ENCODE data around the gene ZFC3H1.

ZFC3H1 gene

DNA sequence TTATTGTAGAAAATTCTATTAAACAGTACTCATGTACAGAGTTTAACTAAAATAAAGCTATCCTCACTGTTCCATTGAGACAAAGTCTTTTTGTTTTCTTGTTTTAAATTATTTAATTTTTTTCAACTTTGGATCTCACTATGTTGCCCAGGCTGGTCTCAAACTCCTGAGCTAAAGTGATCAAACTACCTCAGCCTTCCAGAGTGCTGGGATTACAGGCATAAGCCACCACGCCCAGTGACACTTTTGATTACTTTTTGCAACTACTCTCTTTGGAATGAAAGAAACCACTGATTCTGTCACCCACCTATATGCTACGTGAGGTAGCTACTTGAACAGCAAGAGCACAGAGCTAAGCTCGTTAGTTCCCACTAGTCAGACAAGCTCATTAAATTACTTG is 17.1 kb downstream of the ZFC3H1 start:
- no peak for ATAC-seq
- no peak for TF ChIP-seq ISL1 (CRISPR knock-in tag; IDR thresholded peaks at IDR 0.05)

DNA sequence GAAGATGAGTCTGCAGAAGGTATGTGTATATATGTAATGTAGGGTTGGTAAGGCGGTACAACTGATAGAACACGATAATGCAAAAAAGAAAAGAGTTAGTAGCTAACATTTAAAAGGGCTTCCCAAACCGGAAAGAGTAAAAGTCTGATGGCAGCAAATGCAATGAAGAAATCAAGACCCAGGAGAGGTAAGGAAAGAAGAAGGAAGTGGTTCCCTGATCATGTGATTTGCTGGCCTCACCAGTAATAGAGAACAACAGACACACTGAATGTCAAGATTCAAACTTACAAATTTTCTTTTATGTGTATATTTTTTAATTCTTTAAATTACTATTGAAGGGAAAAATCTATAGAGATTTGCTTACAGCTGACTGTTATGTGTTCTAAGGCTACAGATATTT is 18.4 kb downstream of the ZFC3H1 start:
- no peak for ATAC-seq

DNA sequence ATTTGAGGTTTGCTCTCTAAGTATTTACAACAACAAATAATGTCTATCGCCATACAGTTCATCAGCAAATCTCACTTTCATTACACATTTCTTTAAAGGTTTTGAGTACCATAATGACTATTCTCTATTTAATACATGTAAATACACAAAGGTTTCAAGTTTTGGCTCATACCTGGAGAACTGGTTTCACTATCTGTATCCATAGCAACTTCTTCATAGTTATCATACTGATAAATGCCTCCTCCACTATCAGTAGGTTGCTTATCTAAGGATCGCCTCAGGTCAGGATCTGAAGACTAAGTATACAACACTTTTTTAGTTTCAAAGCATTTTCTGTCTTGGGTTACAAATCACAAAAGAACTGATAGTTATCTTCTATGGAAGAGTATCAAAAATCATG is 21.4 kb downstream of the ZFC3H1 start:
- TF ChIP-seq BACH2 (CRISPR knock-in tag; IDR thresholded peaks at IDR 0.05; ENCODE audit: borderline replicate concordance), result no peak
- TF ChIP-seq RARB (CRISPR knock-in tag; IDR thresholded peaks at IDR 0.05), result no peak
- TF ChIP-seq TOX (CRISPR knock-in tag; IDR thresholded peaks at IDR 0.05; ENCODE audit: borderline replicate concordance), result no peak
- TF ChIP-seq ZFP3 (CRISPR knock-in tag; IDR thresholded peaks at IDR 0.05), result no peak
- TF ChIP-seq GLIS3 (CRISPR knock-in tag; IDR thresholded peaks at IDR 0.05), result no peak
- TF ChIP-seq ZNF565 (CRISPR knock-in tag; conservative IDR thresholded peaks at IDR 0.05; ENCODE audit: low read depth), result no peak
- TF ChIP-seq, protein P1, sequence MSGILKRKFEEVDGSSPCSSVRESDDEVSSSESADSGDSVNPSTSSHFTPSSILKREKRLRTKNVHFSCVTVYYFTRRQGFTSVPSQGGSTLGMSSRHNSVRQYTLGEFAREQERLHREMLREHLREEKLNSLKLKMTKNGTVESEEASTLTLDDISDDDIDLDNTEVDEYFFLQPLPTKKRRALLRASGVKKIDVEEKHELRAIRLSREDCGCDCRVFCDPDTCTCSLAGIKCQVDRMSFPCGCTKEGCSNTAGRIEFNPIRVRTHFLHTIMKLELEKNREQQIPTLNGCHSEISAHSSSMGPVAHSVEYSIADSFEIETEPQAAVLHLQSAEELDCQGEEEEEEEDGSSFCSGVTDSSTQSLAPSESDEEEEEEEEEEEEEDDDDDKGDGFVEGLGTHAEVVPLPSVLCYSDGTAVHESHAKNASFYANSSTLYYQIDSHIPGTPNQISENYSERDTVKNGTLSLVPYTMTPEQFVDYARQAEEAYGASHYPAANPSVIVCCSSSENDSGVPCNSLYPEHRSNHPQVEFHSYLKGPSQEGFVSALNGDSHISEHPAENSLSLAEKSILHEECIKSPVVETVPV (CRISPR knock-in tag; IDR thresholded peaks at IDR 0.05), result no peak
- TF ChIP-seq, protein P2, sequence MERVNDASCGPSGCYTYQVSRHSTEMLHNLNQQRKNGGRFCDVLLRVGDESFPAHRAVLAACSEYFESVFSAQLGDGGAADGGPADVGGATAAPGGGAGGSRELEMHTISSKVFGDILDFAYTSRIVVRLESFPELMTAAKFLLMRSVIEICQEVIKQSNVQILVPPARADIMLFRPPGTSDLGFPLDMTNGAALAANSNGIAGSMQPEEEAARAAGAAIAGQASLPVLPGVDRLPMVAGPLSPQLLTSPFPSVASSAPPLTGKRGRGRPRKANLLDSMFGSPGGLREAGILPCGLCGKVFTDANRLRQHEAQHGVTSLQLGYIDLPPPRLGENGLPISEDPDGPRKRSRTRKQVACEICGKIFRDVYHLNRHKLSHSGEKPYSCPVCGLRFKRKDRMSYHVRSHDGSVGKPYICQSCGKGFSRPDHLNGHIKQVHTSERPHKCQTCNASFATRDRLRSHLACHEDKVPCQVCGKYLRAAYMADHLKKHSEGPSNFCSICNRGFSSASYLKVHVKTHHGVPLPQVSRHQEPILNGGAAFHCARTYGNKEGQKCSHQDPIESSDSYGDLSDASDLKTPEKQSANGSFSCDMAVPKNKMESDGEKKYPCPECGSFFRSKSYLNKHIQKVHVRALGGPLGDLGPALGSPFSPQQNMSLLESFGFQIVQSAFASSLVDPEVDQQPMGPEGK (CRISPR knock-in tag; IDR thresholded peaks at IDR 0.05; ENCODE audit: borderline replicate concordance), result no peak
- no peak for TF ChIP-seq CSDC2 (CRISPR knock-in tag; IDR thresholded peaks at IDR 0.05)
- no peak for TF ChIP-seq ZC3H10 (CRISPR knock-in tag; IDR thresholded peaks at IDR 0.05)
- TF ChIP-seq ZNF8 (CRISPR knock-in tag; IDR thresholded peaks at IDR 0.05), result no peak
- TF ChIP-seq ESRRG (CRISPR knock-in tag; IDR thresholded peaks at IDR 0.05), result no peak
- TF ChIP-seq ZFP30 (CRISPR knock-in tag; IDR thresholded peaks at IDR 0.05), result no peak
- TF ChIP-seq ZNF70 (CRISPR knock-in tag; IDR thresholded peaks at IDR 0.05), result no peak
- no peak for TF ChIP-seq ISL1 (CRISPR knock-in tag; IDR thresholded peaks at IDR 0.05)
- TF ChIP-seq ARNTL (CRISPR knock-in tag; IDR thresholded peaks at IDR 0.05; ENCODE audit: borderline replicate concordance, low read depth), result no peak
- TF ChIP-seq SNAI2 (CRISPR knock-in tag; IDR thresholded peaks at IDR 0.05), result no peak
- TF ChIP-seq, protein P3, sequence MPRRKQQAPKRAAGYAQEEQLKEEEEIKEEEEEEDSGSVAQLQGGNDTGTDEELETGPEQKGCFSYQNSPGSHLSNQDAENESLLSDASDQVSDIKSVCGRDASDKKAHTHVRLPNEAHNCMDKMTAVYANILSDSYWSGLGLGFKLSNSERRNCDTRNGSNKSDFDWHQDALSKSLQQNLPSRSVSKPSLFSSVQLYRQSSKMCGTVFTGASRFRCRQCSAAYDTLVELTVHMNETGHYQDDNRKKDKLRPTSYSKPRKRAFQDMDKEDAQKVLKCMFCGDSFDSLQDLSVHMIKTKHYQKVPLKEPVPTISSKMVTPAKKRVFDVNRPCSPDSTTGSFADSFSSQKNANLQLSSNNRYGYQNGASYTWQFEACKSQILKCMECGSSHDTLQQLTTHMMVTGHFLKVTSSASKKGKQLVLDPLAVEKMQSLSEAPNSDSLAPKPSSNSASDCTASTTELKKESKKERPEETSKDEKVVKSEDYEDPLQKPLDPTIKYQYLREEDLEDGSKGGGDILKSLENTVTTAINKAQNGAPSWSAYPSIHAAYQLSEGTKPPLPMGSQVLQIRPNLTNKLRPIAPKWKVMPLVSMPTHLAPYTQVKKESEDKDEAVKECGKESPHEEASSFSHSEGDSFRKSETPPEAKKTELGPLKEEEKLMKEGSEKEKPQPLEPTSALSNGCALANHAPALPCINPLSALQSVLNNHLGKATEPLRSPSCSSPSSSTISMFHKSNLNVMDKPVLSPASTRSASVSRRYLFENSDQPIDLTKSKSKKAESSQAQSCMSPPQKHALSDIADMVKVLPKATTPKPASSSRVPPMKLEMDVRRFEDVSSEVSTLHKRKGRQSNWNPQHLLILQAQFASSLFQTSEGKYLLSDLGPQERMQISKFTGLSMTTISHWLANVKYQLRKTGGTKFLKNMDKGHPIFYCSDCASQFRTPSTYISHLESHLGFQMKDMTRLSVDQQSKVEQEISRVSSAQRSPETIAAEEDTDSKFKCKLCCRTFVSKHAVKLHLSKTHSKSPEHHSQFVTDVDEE (CRISPR knock-in tag; IDR thresholded peaks at IDR 0.05), result no peak
- ATAC-seq, result no peak

More for the DNA sequence above, 18.4 kb downstream of the ZFC3H1 start:
- TF ChIP-seq ISL1 (CRISPR knock-in tag; IDR thresholded peaks at IDR 0.05) (no peak), ZFP3 (CRISPR knock-in tag; IDR thresholded peaks at IDR 0.05) (no peak), ARNTL (CRISPR knock-in tag; IDR thresholded peaks at IDR 0.05; ENCODE audit: borderline replicate concordance, low read depth) (no peak), OSR1 (CRISPR knock-in tag; IDR thresholded peaks at IDR 0.05) (no peak), ZNF565 (CRISPR knock-in tag; conservative IDR thresholded peaks at IDR 0.05; ENCODE audit: low read depth) (no peak), ZNF8 (CRISPR knock-in tag; IDR thresholded peaks at IDR 0.05) (no peak), ZFP30 (CRISPR knock-in tag; IDR thresholded peaks at IDR 0.05) (no peak), ZNF70 (CRISPR knock-in tag; IDR thresholded peaks at IDR 0.05) (no peak), SNAI2 (CRISPR knock-in tag; IDR thresholded peaks at IDR 0.05) (no peak), GLIS3 (CRISPR knock-in tag; IDR thresholded peaks at IDR 0.05) (no peak), CSDC2 (CRISPR knock-in tag; IDR thresholded peaks at IDR 0.05) (no peak), TOX (CRISPR knock-in tag; IDR thresholded peaks at IDR 0.05; ENCODE audit: borderline replicate concordance) (no peak), TCF4 (CRISPR knock-in tag; IDR thresholded peaks at IDR 0.05; ENCODE audit: borderline replicate concordance) (no peak), ZC3H10 (CRISPR knock-in tag; IDR thresholded peaks at IDR 0.05) (no peak), RARB (CRISPR knock-in tag; IDR thresholded peaks at IDR 0.05) (no peak), BACH2 (CRISPR knock-in tag; IDR thresholded peaks at IDR 0.05; ENCODE audit: borderline replicate concordance) (no peak), ESRRG (CRISPR knock-in tag; IDR thresholded peaks at IDR 0.05) (no peak)
- TF ChIP-seq, protein P2 (CRISPR knock-in tag; IDR thresholded peaks at IDR 0.05; ENCODE audit: borderline replicate concordance), result no peak
- TF ChIP-seq, protein P3 (CRISPR knock-in tag; IDR thresholded peaks at IDR 0.05), result no peak
- TF ChIP-seq, protein P4, sequence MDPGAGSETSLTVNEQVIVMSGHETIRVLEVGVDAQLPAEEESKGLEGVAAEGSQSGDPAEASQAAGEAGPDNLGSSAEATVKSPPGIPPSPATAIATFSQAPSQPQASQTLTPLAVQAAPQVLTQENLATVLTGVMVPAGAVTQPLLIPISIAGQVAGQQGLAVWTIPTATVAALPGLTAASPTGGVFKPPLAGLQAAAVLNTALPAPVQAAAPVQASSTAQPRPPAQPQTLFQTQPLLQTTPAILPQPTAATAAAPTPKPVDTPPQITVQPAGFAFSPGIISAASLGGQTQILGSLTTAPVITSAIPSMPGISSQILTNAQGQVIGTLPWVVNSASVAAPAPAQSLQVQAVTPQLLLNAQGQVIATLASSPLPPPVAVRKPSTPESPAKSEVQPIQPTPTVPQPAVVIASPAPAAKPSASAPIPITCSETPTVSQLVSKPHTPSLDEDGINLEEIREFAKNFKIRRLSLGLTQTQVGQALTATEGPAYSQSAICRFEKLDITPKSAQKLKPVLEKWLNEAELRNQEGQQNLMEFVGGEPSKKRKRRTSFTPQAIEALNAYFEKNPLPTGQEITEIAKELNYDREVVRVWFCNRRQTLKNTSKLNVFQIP (CRISPR knock-in tag; IDR thresholded peaks at IDR 0.05; ENCODE audit: borderline replicate concordance, low read depth), result no peak

Data from SK-N-SH treated with all-trans-retinoic acid at 6 μM for 48 hours (cell line).